Common myeloid progenitor, CD34-positive (primary cell): Measurements from ENCODE around the gene TOPORS.

Source experiments
- CTCF ChIA-PET: fragments of 350-600 bp; sonication (Branson Sonifier 250); formaldehyde crosslinking; loops from one replicate; lab custom pipeline; 2021; ENCODE audit warnings: antibody characterized with exemption; lab: Charles Lee
- POLR2A ChIA-PET: fragments of 350-600 bp; sonication (Branson Sonifier 250); formaldehyde crosslinking; loops from one replicate; lab custom pipeline; 2021; ENCODE audit warnings: antibody characterized with exemption; lab: Charles Lee
- DNase-seq, 3 donors: peaks; one replicate each; pipeline versions ENCODE4 v3.0.0 to v3.0.0-alpha.2; 2013
- H3K27ac ChIP-seq, 2 experiments: 1 replicate in 1 of 2; 2 replicates in 1 of 2; pipeline ENCODE4 v1.7.0; 2013; ENCODE audit warnings: inconsistent platforms in 2 of 2, low read length in 2 of 2, mild to moderate bottlenecking in 2 of 2, low read depth in 1 of 2, moderate library complexity in 1 of 2; ENCODE audit not compliant: severe bottlenecking in 2 of 2, insufficient read depth in 1 of 2, poor library complexity in 1 of 2
- H3K27me3 ChIP-seq, 5 experiments: replicated peaks in 2 of 5; 1 replicate in 3 of 5; 2 replicates in 2 of 5; pipeline versions ENCODE4 v1.6.1 to v1.7.0; 2013; ENCODE audit warnings: low read length in 4 of 5, mild to moderate bottlenecking in 2 of 5, moderate library complexity in 2 of 5, inconsistent platforms in 1 of 5; ENCODE audit not compliant: insufficient read depth in 5 of 5, control insufficient read depth in 4 of 5
- H3K36me3 ChIP-seq, 4 experiments: 1 replicate in 2 of 4; 2 replicates in 2 of 4; pipeline versions ENCODE4 v1.6.1 to v1.7.0; 2013; ENCODE audit warnings: low read length in 3 of 4, control low read depth in 1 of 4, mild to moderate bottlenecking in 1 of 4; ENCODE audit not compliant: control insufficient read depth in 4 of 4, insufficient read depth in 4 of 4
- H3K4me1 ChIP-seq, 4 experiments: 1 replicate in 3 of 4; 2 replicates in 1 of 4; pipeline versions ENCODE4 v1.6.1 to v1.7.1; 2013; ENCODE audit warnings: low read length in 3 of 4, mild to moderate bottlenecking in 3 of 4, control low read depth in 1 of 4, inconsistent platforms in 1 of 4, moderate library complexity in 1 of 4; ENCODE audit not compliant: control insufficient read depth in 4 of 4, insufficient read depth in 4 of 4; ENCODE audit errors: control extremely low read depth in 1 of 4
- H3K4me3 ChIP-seq, 7 experiments: 1 replicate in 4 of 7; 2 replicates in 3 of 7; pipeline versions ENCODE4 v1.5.1 to v1.7.0; 2013; ENCODE audit warnings: mild to moderate bottlenecking in 7 of 7, low read length in 6 of 7, moderate library complexity in 6 of 7, inconsistent platforms in 2 of 7, low read depth in 2 of 7, control low read depth in 1 of 7; ENCODE audit not compliant: insufficient read depth in 4 of 7, control insufficient read depth in 1 of 7; ENCODE audit errors: extremely low read depth in 1 of 7
- H3K9me3 ChIP-seq, 5 experiments: 1 replicate in 4 of 5; 2 replicates in 1 of 5; pipeline versions ENCODE4 v1.6.1 to v1.7.1; 2013; ENCODE audit warnings: low read length in 4 of 5, mild to moderate bottlenecking in 2 of 5, inconsistent platforms in 1 of 5, low read depth in 1 of 5, moderate library complexity in 1 of 5; ENCODE audit not compliant: control insufficient read depth in 4 of 5, insufficient read depth in 2 of 5; ENCODE audit errors: control extremely low read depth in 1 of 5
- WGBS: methylation state at CpG from one replicate; pipeline ENCODE4 v1.1.5; 2013; ENCODE audit not compliant: insufficient coverage; 5-methylcytosine and 5-hydroxymethylcytosine counted together

TOPORS gene

GRCh38 chr9:32589083-32589723 lies 36.8 kb upstream of the TOPORS start:
- Histone ChIP-seq H3K27me3 (peaks cover 0 to 26% (median 5%) of the 10 kb centered on the region in 5 experiments), H3K4me3 (no peak overlapping the region), H3K4me1 (no peaks in the 10 kb centered on the region), H3K9me3 (peaks cover 0 to 4% (median 0%) of the 10 kb centered on the region in 5 experiments), H3K36me3 (no peaks in the 10 kb centered on the region), H3K27ac (no peak overlapping the region)
- peak; percentile 30 to 66 (median 63) for DNase-seq
- CTCF ChIA-PET: interaction anchor here (0.6 to 6.1 kb wide), 14 partner anchors 9 to 388 kb away, joined by 3 to 60 read pairs (median 5); no protein-coding TSS in a partner anchor
- 41% methylated on average over 2 of the region's 6 CpGs for WGBS
- POLR2A ChIA-PET: interaction anchor here (0.7 kb wide), 1 partner anchor 299 kb away, joined by 3 read pairs; no protein-coding TSS in a partner anchor

- Histone ChIP-seq H3K27me3 (peaks cover 0 to 27% (median 6%) of the 10 kb centered on the region in 5 experiments), H3K9me3 (peaks cover 0 to 4% (median 0%) of the 10 kb centered on the region in 5 experiments), H3K27ac (no peak overlapping the region), H3K36me3 (no peaks in the 10 kb centered on the region), H3K4me3 (no peak overlapping the region), H3K4me1 (no peaks in the 10 kb centered on the region)
- ChIA-PET POLR2A (no interaction called here), CTCF (interaction anchor here (0.8 to 12.5 kb wide), 10 partner anchors 7 to 385 kb away, joined by 3 to 257 read pairs (median 7); no protein-coding TSS in a partner anchor)
- DNase-seq: peak in 2 of 3 donors; percentile 30 to 42
These were observed 35.5 kb upstream of the TOPORS start for GRCh38 chr9:32587901-32588300.

GRCh38 chr9:32584784-32585183 lies 32.4 kb upstream of the TOPORS start:
- H3K9me3 ChIP-seq: peaks cover 0 to 4% (median 0%) of the 10 kb centered on the region in 5 experiments
- no peak for DNase-seq
- no CpG with 5 or more reads among the region's 2 CpGs for WGBS
- CTCF ChIA-PET: interaction anchor here (1.6 to 12.5 kb wide), 2 partner anchors 146 to 208 kb away, joined by 4 to 257 read pairs; no protein-coding TSS in a partner anchor
- H3K36me3 ChIP-seq: no peaks in the 10 kb centered on the region
- no peaks in the 10 kb centered on the region for H3K4me1 ChIP-seq
- no peak overlapping the region for H3K4me3 ChIP-seq
- no peak overlapping the region for H3K27ac ChIP-seq
- H3K27me3 ChIP-seq: peaks cover 0 to 31% (median 6%) of the 10 kb centered on the region in 5 experiments
- POLR2A ChIA-PET: no interaction called here

GRCh38 chr9:32581512-32582143 lies 29.2 kb upstream of the TOPORS start:
- Histone ChIP-seq H3K36me3 (no peaks in the 10 kb centered on the region), H3K9me3 (peaks cover 0 to 4% (median 0%) of the 10 kb centered on the region in 5 experiments), H3K4me1 (no peaks in the 10 kb centered on the region), H3K27me3 (peaks cover 0 to 23% (median 12%) of the 10 kb centered on the region in 5 experiments), H3K27ac (no peak overlapping the region), H3K4me3 (no peak overlapping the region)
- WGBS: 76% methylated on average over 2 of the region's 3 CpGs
- ChIA-PET CTCF (interaction anchor here (0.5 to 12.5 kb wide), 24 partner anchors 8 to 1018 kb away, joined by 3 to 257 read pairs (median 5); partner anchors contain the start of genes ACO1 and RIGI), POLR2A (no interaction called here)
- DNase-seq: peak; percentile 74 to 86 (median 82)

GRCh38 chr9:32580631-32581300 lies 28.4 kb upstream of the TOPORS start:
- Histone ChIP-seq H3K9me3 (no peaks in the 10 kb centered on the region), H3K4me1 (no peaks in the 10 kb centered on the region), H3K36me3 (no peaks in the 10 kb centered on the region), H3K4me3 (no peak overlapping the region), H3K27me3 (peaks cover 0 to 19% (median 9%) of the 10 kb centered on the region in 5 experiments), H3K27ac (no peak overlapping the region)
- WGBS: 32% methylated on average over 3 of the region's 3 CpGs
- ChIA-PET CTCF (interaction anchor here (1.1 to 12.5 kb wide), 25 partner anchors 9 to 400 kb away, joined by 3 to 257 read pairs (median 6); partner anchors contain the start of genes ACO1 and RIGI), POLR2A (no interaction called here)
- DNase-seq: no peak

- DNase-seq: peak; percentile 69 to 80 (median 72)
- Histone ChIP-seq H3K9me3 (no peaks in the 10 kb centered on the region), H3K4me1 (no peaks in the 10 kb centered on the region), H3K36me3 (no peaks in the 10 kb centered on the region), H3K27me3 (peaks cover 0 to 14% (median 9%) of the 10 kb centered on the region in 5 experiments), H3K27ac (no peak overlapping the region), H3K4me3 (no peak overlapping the region)
- ChIA-PET CTCF (interaction anchor here (0.7 to 12.5 kb wide), 26 partner anchors 10 to 397 kb away, joined by 3 to 257 read pairs (median 5); partner anchors contain the start of gene ACO1), POLR2A (interaction anchor here (1.1 kb wide), 1 partner anchor 201 kb away, joined by 3 read pairs; no protein-coding TSS in a partner anchor)
- WGBS: 0% methylated on average over 1 of the region's 4 CpGs
These were observed 27.4 kb upstream of the TOPORS start for GRCh38 chr9:32579706-32580331.
